Measurements from ENCODE around the gene TASL.

GRCh38 chrX:30572678-30573077, 4.9 kb downstream of the TASL start:
- TF ChIP-seq CTCF (IDR thresholded peaks at IDR 0.05; ENCODE audit: low read depth, low read length, missing input control) (peak; percentile 13), RXRA (IDR thresholded peaks at IDR 0.05) (no peak), RAD21 (IDR thresholded peaks at IDR 0.05) (no peak), TAF1 (conservative IDR thresholded peaks at IDR 0.05) (no peak), JUND (IDR thresholded peaks at IDR 0.05) (no peak), YY1 (IDR thresholded peaks at IDR 0.05) (no peak), HNF4G (IDR thresholded peaks at IDR 0.05) (no peak), REST (IDR thresholded peaks at IDR 0.05) (no peak), FOXA1 (IDR thresholded peaks at IDR 0.05) (no peak)
- TF ChIP-seq, protein P1, sequence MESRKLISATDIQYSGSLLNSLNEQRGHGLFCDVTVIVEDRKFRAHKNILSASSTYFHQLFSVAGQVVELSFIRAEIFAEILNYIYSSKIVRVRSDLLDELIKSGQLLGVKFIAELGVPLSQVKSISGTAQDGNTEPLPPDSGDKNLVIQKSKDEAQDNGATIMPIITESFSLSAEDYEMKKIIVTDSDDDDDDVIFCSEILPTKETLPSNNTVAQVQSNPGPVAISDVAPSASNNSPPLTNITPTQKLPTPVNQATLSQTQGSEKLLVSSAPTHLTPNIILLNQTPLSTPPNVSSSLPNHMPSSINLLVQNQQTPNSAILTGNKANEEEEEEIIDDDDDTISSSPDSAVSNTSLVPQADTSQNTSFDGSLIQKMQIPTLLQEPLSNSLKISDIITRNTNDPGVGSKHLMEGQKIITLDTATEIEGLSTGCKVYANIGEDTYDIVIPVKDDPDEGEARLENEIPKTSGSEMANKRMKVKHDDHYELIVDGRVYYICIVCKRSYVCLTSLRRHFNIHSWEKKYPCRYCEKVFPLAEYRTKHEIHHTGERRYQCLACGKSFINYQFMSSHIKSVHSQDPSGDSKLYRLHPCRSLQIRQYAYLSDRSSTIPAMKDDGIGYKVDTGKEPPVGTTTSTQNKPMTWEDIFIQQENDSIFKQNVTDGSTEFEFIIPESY (IDR thresholded peaks at IDR 0.05) = no peak
- TF ChIP-seq, protein P2, sequence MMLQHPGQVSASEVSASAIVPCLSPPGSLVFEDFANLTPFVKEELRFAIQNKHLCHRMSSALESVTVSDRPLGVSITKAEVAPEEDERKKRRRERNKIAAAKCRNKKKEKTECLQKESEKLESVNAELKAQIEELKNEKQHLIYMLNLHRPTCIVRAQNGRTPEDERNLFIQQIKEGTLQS (IDR thresholded peaks at IDR 0.05) = no peak

Data from liver (tissue), 3 donors.